Measurements from ENCODE around the gene FBXL22. TPM values are rescaled to one million over a fixed set of nuclear protein-coding genes. Genes with fewer than 3 reads are reported as not detected.

Gene FBXL22
- total and polyA plus RNA-seq, 2 of the 4 experiments (the other 2 are of a cell fraction) = 0.36 to 1.3 TPM

DNA sequence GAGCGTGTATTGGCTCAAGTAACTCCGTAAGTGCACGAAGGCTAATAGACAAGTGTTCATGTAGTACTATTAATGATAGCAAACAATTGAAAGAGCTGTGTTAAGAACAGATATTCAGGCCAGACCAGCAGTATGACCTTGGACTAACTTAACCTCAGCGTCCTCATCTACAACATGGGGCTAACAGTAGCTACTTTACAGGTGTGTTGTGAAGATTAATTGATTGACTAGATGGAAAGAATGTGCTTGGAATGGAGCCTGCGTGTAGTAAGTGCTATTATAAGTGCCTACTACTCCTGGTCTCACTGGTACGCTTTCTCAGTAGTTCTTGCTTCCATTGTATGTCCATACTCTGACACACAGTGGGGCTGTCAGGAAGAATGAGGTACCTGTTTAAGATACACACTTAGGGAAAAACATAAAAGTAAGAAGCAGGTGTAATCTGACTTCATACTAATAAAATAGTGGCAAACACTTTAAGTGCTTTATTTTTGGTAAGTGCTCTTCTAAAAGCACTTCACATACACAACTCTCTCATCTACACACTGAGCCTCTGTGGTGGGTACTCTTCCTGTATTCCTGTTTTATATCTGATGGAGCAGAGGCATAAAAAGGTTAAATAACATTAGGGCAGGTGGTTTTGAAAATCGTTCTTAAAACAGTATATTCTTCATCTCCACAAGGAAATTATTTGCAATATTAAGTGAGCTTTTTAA is 24.3 kb upstream of the FBXL22 start:
- TF ChIP-seq, protein P1, sequence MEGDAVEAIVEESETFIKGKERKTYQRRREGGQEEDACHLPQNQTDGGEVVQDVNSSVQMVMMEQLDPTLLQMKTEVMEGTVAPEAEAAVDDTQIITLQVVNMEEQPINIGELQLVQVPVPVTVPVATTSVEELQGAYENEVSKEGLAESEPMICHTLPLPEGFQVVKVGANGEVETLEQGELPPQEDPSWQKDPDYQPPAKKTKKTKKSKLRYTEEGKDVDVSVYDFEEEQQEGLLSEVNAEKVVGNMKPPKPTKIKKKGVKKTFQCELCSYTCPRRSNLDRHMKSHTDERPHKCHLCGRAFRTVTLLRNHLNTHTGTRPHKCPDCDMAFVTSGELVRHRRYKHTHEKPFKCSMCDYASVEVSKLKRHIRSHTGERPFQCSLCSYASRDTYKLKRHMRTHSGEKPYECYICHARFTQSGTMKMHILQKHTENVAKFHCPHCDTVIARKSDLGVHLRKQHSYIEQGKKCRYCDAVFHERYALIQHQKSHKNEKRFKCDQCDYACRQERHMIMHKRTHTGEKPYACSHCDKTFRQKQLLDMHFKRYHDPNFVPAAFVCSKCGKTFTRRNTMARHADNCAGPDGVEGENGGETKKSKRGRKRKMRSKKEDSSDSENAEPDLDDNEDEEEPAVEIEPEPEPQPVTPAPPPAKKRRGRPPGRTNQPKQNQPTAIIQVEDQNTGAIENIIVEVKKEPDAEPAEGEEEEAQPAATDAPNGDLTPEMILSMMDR (conservative IDR thresholded peaks at IDR 0.05; ENCODE audit: low read depth, low read length) = no peak
- TF ChIP-seq, protein P2, sequence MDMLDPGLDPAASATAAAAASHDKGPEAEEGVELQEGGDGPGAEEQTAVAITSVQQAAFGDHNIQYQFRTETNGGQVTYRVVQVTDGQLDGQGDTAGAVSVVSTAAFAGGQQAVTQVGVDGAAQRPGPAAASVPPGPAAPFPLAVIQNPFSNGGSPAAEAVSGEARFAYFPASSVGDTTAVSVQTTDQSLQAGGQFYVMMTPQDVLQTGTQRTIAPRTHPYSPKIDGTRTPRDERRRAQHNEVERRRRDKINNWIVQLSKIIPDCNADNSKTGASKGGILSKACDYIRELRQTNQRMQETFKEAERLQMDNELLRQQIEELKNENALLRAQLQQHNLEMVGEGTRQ (IDR thresholded peaks at IDR 0.05; ENCODE audit: low read depth, low read length) = no peak
- TF ChIP-seq SMC3 (IDR thresholded peaks at IDR 0.05; ENCODE audit: low read depth, low read length) (no peak), MAZ (IDR thresholded peaks at IDR 0.05; ENCODE audit: borderline replicate concordance, low read depth, low read length) (no peak), POLR2A (IDR thresholded peaks at IDR 0.05; ENCODE audit: low read depth, low read length) (no peak), FOS (IDR thresholded peaks at IDR 0.05; ENCODE audit: low read depth, low read length) (no peak), BHLHE40 (IDR thresholded peaks at IDR 0.05; ENCODE audit: low read depth, low read length) (no peak), NFE2L2 (IDR thresholded peaks at IDR 0.05; ENCODE audit: low read depth, low read length) (no peak)
- TF ChIP-seq, protein P3, sequence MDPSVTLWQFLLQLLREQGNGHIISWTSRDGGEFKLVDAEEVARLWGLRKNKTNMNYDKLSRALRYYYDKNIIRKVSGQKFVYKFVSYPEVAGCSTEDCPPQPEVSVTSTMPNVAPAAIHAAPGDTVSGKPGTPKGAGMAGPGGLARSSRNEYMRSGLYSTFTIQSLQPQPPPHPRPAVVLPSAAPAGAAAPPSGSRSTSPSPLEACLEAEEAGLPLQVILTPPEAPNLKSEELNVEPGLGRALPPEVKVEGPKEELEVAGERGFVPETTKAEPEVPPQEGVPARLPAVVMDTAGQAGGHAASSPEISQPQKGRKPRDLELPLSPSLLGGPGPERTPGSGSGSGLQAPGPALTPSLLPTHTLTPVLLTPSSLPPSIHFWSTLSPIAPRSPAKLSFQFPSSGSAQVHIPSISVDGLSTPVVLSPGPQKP (IDR thresholded peaks at IDR 0.05; ENCODE audit: borderline replicate concordance, low read depth, low read length) = no peak
- H3K27me3 ChIP-seq (ENCODE audit: control insufficient read depth, insufficient read depth, low read length) = no peaks in the 10 kb centered on the region
- no peak overlapping the region for H4K5ac ChIP-seq (ENCODE audit: low read depth, low read length)
- peaks cover 2% of the 10 kb centered on the region; the same call in 1 of the 2 replicates for H3K4me1 ChIP-seq (ENCODE audit: control insufficient read depth, insufficient read depth, low read length)
- BruUV-seq (replicated peaks) = no TSS peak
- H3K9ac ChIP-seq (ENCODE audit: low read depth, low read length) = no peak overlapping the region
- peaks cover 0 to 14% of the 10 kb centered on the region in 2 experiments; a peak in 3 of 4 replicates for H3K79me1 ChIP-seq (ENCODE audit: low read depth in 1 of 2, low read length in 2 of 2)
- whole genome bisulfite sequencing, 2 experiments (ENCODE audit: extremely low coverage in 2 of 2, insufficient read length in 1 of 2) = no CpG with 5 or more reads among the region's 7 CpGs
- ChIA-PET CTCF (interaction anchor here (0.6 kb wide), 2 partner anchors 26 to 35 kb away, joined by 3 read pairs; no protein-coding TSS in a partner anchor), POLR2A (ENCODE audit: unreplicated experiment) (no interaction called here)
- in situ Hi-C loops (cut with MboI; ENCODE audit: low sequenced_read_pairs) = no loop called here
- peaks cover 11% of the 10 kb centered on the region for H3K9me1 ChIP-seq (ENCODE audit: insufficient read depth, low read length)
- intact Hi-C loops (cut with micrococcal nuclease) = no loop called here
- H3K4ac ChIP-seq (ENCODE audit: low read depth, low read length) = no peak overlapping the region
- H2BK20ac ChIP-seq (ENCODE audit: low read depth, low read length) = no peak overlapping the region
- dilution Hi-C loops (cut with HindIII; ENCODE audit: low sequenced_read_pairs, unreplicated experiment) = no loop called here
- no peak overlapping the region for H2AFZ ChIP-seq (replicated peaks; ENCODE audit: low read length, poor library complexity)
- ATAC-seq (ENCODE audit: low read depth) = no peak
- H3K9me3 ChIP-seq (ENCODE audit: control insufficient read depth, insufficient read depth, low read length) = no peaks in the 10 kb centered on the region
- no peak overlapping the region for H4K8ac ChIP-seq (ENCODE audit: low read depth in 2 of 2, low read length in 2 of 2)
- no peaks in the 10 kb centered on the region for H4K20me1 ChIP-seq (ENCODE audit: insufficient read depth, low read length)
- no peak overlapping the region for H2AK5ac ChIP-seq (ENCODE audit: low read depth, low read length)
- H2BK120ac ChIP-seq (ENCODE audit: low read depth, low read length) = no peak overlapping the region
- H2AK9ac ChIP-seq (replicated peaks; ENCODE audit: low read depth, low read length, poor library complexity) = no peak overlapping the region
- H3K14ac ChIP-seq (replicated peaks; ENCODE audit: low read depth, low read length) = no peak overlapping the region
- no peak overlapping the region for H3K56ac ChIP-seq (ENCODE audit: extremely low read depth, insufficient read depth, low read length)
- H3K23ac ChIP-seq (ENCODE audit: low read depth, low read length) = no peak overlapping the region
- H4K91ac ChIP-seq (ENCODE audit: insufficient read depth, low read depth, low read length) = no peak overlapping the region
- no peak overlapping the region for H3K4me2 ChIP-seq (ENCODE audit: low read depth, low read length)
- no peak for DNase-seq
- peaks cover 12% of the 10 kb centered on the region for H3K36me3 ChIP-seq (ENCODE audit: control insufficient read depth, insufficient read depth, low read length)
- no peak overlapping the region for H3K4me3 ChIP-seq (ENCODE audit: insufficient read depth, low read depth, low read length)
- no peak overlapping the region for H2BK5ac ChIP-seq (ENCODE audit: low read depth, low read length, poor library complexity, severe bottlenecking)
- H2BK15ac ChIP-seq (ENCODE audit: low read depth, low read length) = no peak overlapping the region
- H3K27ac ChIP-seq (ENCODE audit: insufficient read depth, low read length) = no peak overlapping the region
- no peak overlapping the region for H3K18ac ChIP-seq (ENCODE audit: low read depth, low read length)

Measured in IMR-90 (cell line).